Transverse colon (tissue), 3 donors: ENCODE data around the gene ZIC4.

Experiments
- POLR2A ChIP-seq: fragments of 450-650 bp; IDR thresholded peaks from one replicate; pipeline ENCODE4 v1.6.1; 2016; ENCODE audit warnings: antibody characterized with exemption, mild to moderate bottlenecking, moderate library complexity
- TF ChIP-seq, protein P1 (sequence below), 5 experiments: fragments of 200-600 bp in 3 of 5; fragments of 450-650 bp in 2 of 5; sonication (generic) in 3 of 5; IDR thresholded peaks; 1 replicate in 2 of 5; 2 replicates in 3 of 5; pipeline ENCODE4 v1.5.1; 2016 to 2017; ENCODE audit warnings: antibody characterized with exemption in 5 of 5, inconsistent platforms in 3 of 5, mild to moderate bottlenecking in 2 of 5, moderate library complexity in 1 of 5

DNA sequence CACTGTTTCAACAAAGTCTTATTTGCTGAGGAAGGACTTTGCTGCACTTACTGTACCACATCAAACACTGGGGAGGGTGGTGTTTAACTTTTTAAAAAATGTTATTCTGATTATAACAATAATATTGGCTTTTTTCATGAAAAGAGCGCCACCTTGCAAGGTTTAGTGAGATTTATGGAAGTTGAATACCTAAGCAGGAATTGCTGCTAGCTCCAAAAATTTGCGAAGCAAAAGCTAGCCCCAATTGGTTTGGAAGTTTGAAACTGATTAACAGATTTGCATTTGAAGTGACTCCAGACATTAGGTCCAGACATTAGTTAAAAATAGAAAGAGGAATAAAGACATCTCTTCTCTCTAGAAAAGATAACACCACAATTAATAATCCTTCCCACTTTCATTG lies 9.5 kb upstream of the ZIC4 start:
- TF ChIP-seq, protein P1, sequence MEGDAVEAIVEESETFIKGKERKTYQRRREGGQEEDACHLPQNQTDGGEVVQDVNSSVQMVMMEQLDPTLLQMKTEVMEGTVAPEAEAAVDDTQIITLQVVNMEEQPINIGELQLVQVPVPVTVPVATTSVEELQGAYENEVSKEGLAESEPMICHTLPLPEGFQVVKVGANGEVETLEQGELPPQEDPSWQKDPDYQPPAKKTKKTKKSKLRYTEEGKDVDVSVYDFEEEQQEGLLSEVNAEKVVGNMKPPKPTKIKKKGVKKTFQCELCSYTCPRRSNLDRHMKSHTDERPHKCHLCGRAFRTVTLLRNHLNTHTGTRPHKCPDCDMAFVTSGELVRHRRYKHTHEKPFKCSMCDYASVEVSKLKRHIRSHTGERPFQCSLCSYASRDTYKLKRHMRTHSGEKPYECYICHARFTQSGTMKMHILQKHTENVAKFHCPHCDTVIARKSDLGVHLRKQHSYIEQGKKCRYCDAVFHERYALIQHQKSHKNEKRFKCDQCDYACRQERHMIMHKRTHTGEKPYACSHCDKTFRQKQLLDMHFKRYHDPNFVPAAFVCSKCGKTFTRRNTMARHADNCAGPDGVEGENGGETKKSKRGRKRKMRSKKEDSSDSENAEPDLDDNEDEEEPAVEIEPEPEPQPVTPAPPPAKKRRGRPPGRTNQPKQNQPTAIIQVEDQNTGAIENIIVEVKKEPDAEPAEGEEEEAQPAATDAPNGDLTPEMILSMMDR (IDR thresholded peaks at IDR 0.05), result no peak
- TF ChIP-seq POLR2A, result no peak
